Choroid plexus epithelial cell (primary cell): Measurements from ENCODE around the gene ATP2B1.
"Not testable (repeated sequence)": the region's sequence is repeated elsewhere in the genome, so short reads cannot be mapped to it uniquely, and the experiment has no call there.

Source experiments
- DNase-seq: peaks from one replicate; pipeline ENCODE4 v3.0.0-alpha.2; 2010; ENCODE audit warnings: low read depth
- H3K4me3 ChIP-seq: 2 replicates; pipeline ENCODE4 v1.5.1; 2011; ENCODE audit warnings: low read depth, mild to moderate bottlenecking, control low read depth, low read length, moderate library complexity
- CTCF ChIP-seq: conservative IDR thresholded peaks from 2 replicates; pipeline ENCODE4 v1.5.1; 2011; ENCODE audit warnings: low read depth, mild to moderate bottlenecking, control low read depth, inconsistent platforms, low read length, moderate library complexity

Gene ATP2B1

GRCh38 chr12:89708565-89709156 is at the start of gene ATP2B1:
Gene ATP2B1 (minus strand): TSS chr12:89708838. CDS start chr12:89655886, 52,952 bp downstream.
- DNase-seq = peak; percentile 90
- peak within 1 kb of the TSS; percentile 92 for H3K4me3 ChIP-seq
- TF ChIP-seq CTCF = peak; percentile 30

- DNase-seq, H3K4me3 ChIP-seq: not testable (repeated sequence)
These were observed 49.3 kb upstream of the ATP2B1 start for GRCh38 chr12:89757987-89758386.

GRCh38 chr12:89756585-89757398 is 48.2 kb upstream of the ATP2B1 start:
- TF ChIP-seq CTCF = no peak
- DNase-seq = peak; percentile 100
- H3K4me3 ChIP-seq = no peak overlapping the region

- TF ChIP-seq CTCF = no peak
- no peak for DNase-seq
- H3K4me3 ChIP-seq = no peak overlapping the region
These were observed 47.6 kb upstream of the ATP2B1 start for GRCh38 chr12:89756194-89756584.

GRCh38 chr12:89753997-89754396 is 45.4 kb upstream of the ATP2B1 start:
- H3K4me3 ChIP-seq = no peak overlapping the region
- no peak for TF ChIP-seq CTCF
- no peak for DNase-seq

- TF ChIP-seq CTCF = no peak
- no peak overlapping the region for H3K4me3 ChIP-seq
- no peak for DNase-seq
These were observed 43.7 kb upstream of the ATP2B1 start for GRCh38 chr12:89752341-89752740.

GRCh38 chr12:89750389-89751351 is 42.0 kb upstream of the ATP2B1 start:
- no peak for TF ChIP-seq CTCF
- DNase-seq = peak; percentile 32
- no peak overlapping the region for H3K4me3 ChIP-seq
